BLaER1 treated with 17β-estradiol and CSF1 and Interleukin-3, amounts not matched to agents 10 nM and 100 nM (cell line): Measurements from ENCODE around the gene SLC9A7.
A peak's percentile ranks its signal among the peaks of the same experiment; 100 is the strongest.

Experiments
- H3K27ac ChIP-seq, 11 experiments: shearing (Covaris generic); formaldehyde crosslinking; 2 replicates each; pipeline ENCODE4 v1.8.1; 2022
- H3K27me3 ChIP-seq, 11 experiments: shearing (Covaris generic); formaldehyde crosslinking; 2 replicates each; pipeline ENCODE4 v1.8.1; 2022
- H3K36me3 ChIP-seq, 11 experiments: shearing (Covaris generic); formaldehyde crosslinking; 2 replicates each; pipeline ENCODE4 v1.8.1; 2022
- H3K4me1 ChIP-seq, 10 experiments: shearing (Covaris generic); formaldehyde crosslinking; 2 replicates each; pipeline ENCODE4 v1.8.1; 2022
- H3K4me2 ChIP-seq, 11 experiments: shearing (Covaris generic); formaldehyde crosslinking; 2 replicates each; pipeline ENCODE4 v1.8.1; 2022
- H3K4me3 ChIP-seq, 10 experiments: shearing (Covaris generic); formaldehyde crosslinking; 2 replicates each; pipeline ENCODE4 v1.8.1; 2022
- H3K9ac ChIP-seq, 11 experiments: shearing (Covaris generic); formaldehyde crosslinking; 2 replicates each; pipeline ENCODE4 v1.8.1; 2022
- H3K9me3 ChIP-seq, 11 experiments: shearing (Covaris generic); formaldehyde crosslinking; replicated peaks in 1 of 11; 2 replicates each; pipeline ENCODE4 v1.8.1; 2022
- H4K20me1 ChIP-seq, 11 experiments: shearing (Covaris generic); formaldehyde crosslinking; 2 replicates each; pipeline ENCODE4 v1.8.1; 2022
- Cebpa-rat ChIP-seq, 11 experiments: shearing (Covaris generic); IDR thresholded peaks; 2 replicates each; pipeline ENCODE4 v1.8.1; 2022

Gene SLC9A7

DNA sequence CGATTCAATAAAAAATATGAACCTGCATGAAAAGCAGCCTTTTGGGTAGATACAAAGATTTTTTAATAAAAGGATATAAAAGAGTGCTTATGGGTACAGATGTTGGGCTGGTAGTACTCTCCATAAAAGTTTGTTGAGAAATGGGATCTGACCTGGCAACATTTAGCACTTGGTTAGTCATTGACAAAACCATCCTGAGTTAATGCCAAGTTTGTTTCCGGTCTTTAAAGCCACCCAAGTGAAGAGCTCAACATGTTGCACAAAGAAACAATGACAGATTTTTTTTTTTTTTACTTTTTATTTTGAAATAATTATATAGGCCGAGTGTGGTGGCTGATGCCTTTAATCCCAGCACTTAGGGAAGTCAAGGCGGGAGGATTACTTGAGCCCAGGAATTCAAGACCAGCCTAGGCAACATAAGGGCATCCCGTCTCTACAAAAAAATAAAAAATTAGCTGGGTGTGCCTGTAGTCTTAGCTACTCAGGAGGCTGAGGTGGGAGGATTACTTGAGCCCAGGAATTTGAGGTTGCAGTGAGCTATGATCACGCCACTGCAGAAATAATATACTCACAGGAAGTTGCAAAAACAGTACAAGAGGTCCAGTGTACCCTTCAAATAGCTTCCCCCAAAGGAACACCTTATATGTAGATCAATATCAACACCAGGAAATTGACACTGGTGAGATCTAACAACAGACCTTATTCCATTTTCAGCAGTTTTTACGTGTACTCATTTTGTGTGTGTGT is 168.8 kb downstream of the SLC9A7 start:
- H3K36me3 ChIP-seq = peaks cover 0 to 10% (median 0%) of the 10 kb centered on the region in 11 experiments; a peak in 3 of 22 replicates
- H3K9ac ChIP-seq = no peak overlapping the region
- TF ChIP-seq Cebpa-rat (IDR thresholded peaks at IDR 0.05) = no peak
- H3K4me1 ChIP-seq = peaks cover 40 to 65% (median 57%) of the 10 kb centered on the region in 10 experiments
- H3K27ac ChIP-seq = no peak overlapping the region
- peak overlapping the region; percentile 1 to 38 (median 11); a peak in 10 of 22 replicates for H3K4me2 ChIP-seq
- H4K20me1 ChIP-seq = no peaks in the 10 kb centered on the region
- H3K4me3 ChIP-seq = no peak overlapping the region
- peaks cover 0 to 12% (median 7%) of the 10 kb centered on the region in 11 experiments; a peak in 10 of 22 replicates for H3K9me3 ChIP-seq
- no peaks in the 10 kb centered on the region for H3K27me3 ChIP-seq

DNA sequence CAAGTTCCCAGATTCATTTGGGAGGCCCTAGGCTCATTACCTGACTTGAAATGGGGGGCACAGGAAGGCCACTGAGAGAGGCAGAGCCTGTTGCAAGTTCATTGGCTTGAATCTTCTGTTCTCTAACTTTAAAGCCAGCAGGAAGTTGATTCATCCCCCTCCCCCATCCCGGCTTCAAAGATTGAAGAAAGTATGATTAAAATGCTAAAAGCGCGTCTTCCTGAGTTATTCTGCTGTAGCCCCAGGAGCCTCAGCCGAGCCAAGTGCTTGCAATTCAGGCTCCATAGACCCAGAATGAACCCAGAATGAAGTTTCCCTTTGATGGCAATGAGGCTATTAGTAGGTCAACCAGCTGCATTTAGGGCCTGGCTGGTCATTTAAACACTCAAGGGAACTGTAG is 170.7 kb downstream of the SLC9A7 start:
- Histone ChIP-seq H3K27me3 (no peaks in the 10 kb centered on the region), H3K27ac (peak overlapping the region; percentile 7 to 69 (median 58); a peak in 19 of 22 replicates), H4K20me1 (no peaks in the 10 kb centered on the region), H3K36me3 (peaks cover 0 to 10% (median 0%) of the 10 kb centered on the region in 11 experiments; a peak in 3 of 22 replicates), H3K4me1 (peaks cover 59 to 74% (median 70%) of the 10 kb centered on the region in 10 experiments), H3K4me2 (peak overlapping the region; percentile 64 to 85 (median 73)), H3K9me3 (peaks cover 0 to 12% (median 7%) of the 10 kb centered on the region in 11 experiments; a peak in 10 of 22 replicates), H3K4me3 (peak overlapping the region in 2 of 10 experiments; percentile 27 to 32; a peak in 3 of 20 replicates), H3K9ac (peak overlapping the region in 10 of 11 experiments; percentile 4 to 55 (median 34); a peak in 13 of 22 replicates)
- TF ChIP-seq Cebpa-rat (IDR thresholded peaks at IDR 0.05) = no peak

DNA sequence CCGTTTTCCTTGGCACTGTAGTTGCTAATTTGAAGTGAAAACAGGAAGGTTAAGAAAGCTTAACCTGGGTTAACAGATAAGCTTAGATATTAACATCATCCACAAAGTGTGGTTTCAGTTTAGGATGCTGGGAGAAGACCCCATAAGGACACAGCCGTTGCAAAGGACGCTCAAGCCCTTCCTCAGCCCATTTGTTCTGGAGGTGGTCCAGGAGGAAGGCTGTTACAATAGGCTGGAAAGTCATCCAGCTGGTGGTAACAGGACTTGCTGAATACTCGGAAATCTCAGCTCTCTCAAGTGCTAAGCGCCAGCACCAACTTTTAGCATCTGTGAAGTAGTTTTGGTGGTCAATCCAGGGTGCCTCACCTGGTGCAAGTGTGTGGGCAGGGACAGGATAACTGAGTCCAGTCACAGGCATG is 171.2 kb downstream of the SLC9A7 start:
- H3K36me3 ChIP-seq = peaks cover 0 to 10% (median 0%) of the 10 kb centered on the region in 11 experiments; a peak in 3 of 22 replicates
- peaks cover 64 to 79% (median 75%) of the 10 kb centered on the region in 10 experiments for H3K4me1 ChIP-seq
- H3K27ac ChIP-seq = peak overlapping the region; percentile 7 to 69 (median 58); a peak in 19 of 22 replicates
- peaks cover 0 to 12% (median 7%) of the 10 kb centered on the region in 11 experiments; a peak in 10 of 22 replicates for H3K9me3 ChIP-seq
- H3K4me3 ChIP-seq = peak overlapping the region in 1 of 10 experiments; percentile 32; a peak in 2 of 20 replicates
- H3K9ac ChIP-seq = peak overlapping the region in 8 of 11 experiments; percentile 11 to 55 (median 37); a peak in 13 of 22 replicates
- H3K27me3 ChIP-seq = no peaks in the 10 kb centered on the region
- TF ChIP-seq Cebpa-rat (IDR thresholded peaks at IDR 0.05) = no peak
- peak overlapping the region; percentile 64 to 85 (median 73) for H3K4me2 ChIP-seq
- H4K20me1 ChIP-seq = no peaks in the 10 kb centered on the region

DNA sequence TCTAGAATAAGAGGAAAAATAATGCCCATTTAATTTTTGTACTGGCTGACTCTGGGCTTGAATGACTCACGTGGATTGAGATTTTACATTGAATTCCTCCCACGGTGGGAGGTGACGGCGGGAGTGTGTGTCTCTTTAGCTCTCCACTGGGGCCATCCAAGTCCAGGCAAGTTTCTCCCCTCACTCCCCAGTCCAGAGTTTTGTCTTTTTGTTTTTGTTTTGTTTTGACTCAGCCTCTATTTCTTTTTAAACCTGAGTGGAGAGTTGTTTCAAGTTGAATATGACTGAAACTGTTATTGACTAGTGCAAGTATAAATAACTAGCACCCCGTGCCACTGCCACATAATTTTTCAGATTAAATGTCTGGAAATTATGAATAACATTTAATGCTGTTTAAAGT is 171.8 kb downstream of the SLC9A7 start:
- peak overlapping the region in 10 of 11 experiments; percentile 16 to 69 (median 56); a peak in 15 of 22 replicates for H3K27ac ChIP-seq
- H3K4me2 ChIP-seq = peak overlapping the region; percentile 64 to 85 (median 73)
- no peaks in the 10 kb centered on the region for H4K20me1 ChIP-seq
- H3K36me3 ChIP-seq = peaks cover 0 to 10% (median 0%) of the 10 kb centered on the region in 11 experiments; a peak in 3 of 22 replicates
- peaks cover 65 to 85% (median 81%) of the 10 kb centered on the region in 10 experiments for H3K4me1 ChIP-seq
- H3K9ac ChIP-seq = peak overlapping the region in 4 of 11 experiments; percentile 13 to 55 (median 38); a peak in 2 of 22 replicates
- no peaks in the 10 kb centered on the region for H3K27me3 ChIP-seq
- no peak overlapping the region; a peak in 1 of 20 replicates for H3K4me3 ChIP-seq
- H3K9me3 ChIP-seq = peaks cover 0 to 12% (median 7%) of the 10 kb centered on the region in 11 experiments; a peak in 10 of 22 replicates
- no peak for TF ChIP-seq Cebpa-rat (IDR thresholded peaks at IDR 0.05)

DNA sequence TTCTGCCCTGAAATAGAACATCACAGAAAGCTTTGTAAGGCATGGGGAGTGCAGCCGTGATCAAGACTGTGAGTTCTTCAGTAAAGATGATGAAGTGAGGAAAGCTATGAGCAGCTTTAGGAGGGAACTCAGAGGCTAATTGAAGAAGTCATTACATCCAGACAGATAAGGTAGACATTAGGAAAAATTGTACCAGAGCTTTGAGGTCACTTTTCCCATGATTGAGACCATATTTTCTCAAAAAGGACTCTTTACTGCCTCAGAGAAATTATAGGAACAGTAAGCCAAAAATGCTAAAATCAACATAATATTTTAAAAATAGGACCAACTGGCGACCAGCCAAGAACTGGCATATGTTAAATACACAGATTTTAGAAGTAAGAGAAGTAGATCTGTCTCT is 174.2 kb downstream of the SLC9A7 start:
- no peak for TF ChIP-seq Cebpa-rat (IDR thresholded peaks at IDR 0.05)
- H3K4me2 ChIP-seq = peak overlapping the region; percentile 28 to 85 (median 47); a peak in 21 of 22 replicates
- H4K20me1 ChIP-seq = no peaks in the 10 kb centered on the region
- peak overlapping the region in 5 of 11 experiments; percentile 15 to 35 (median 22); a peak in 7 of 22 replicates for H3K27ac ChIP-seq
- no peak overlapping the region for H3K4me3 ChIP-seq
- no peaks in the 10 kb centered on the region for H3K27me3 ChIP-seq
- H3K9ac ChIP-seq = peak overlapping the region in 1 of 11 experiments; percentile 22; a peak in 1 of 22 replicates
- no peaks in the 10 kb centered on the region for H3K9me3 ChIP-seq
- H3K36me3 ChIP-seq = peaks cover 0 to 6% (median 0%) of the 10 kb centered on the region in 11 experiments; a peak in 2 of 22 replicates
- peaks cover 59 to 80% (median 75%) of the 10 kb centered on the region in 10 experiments for H3K4me1 ChIP-seq

DNA sequence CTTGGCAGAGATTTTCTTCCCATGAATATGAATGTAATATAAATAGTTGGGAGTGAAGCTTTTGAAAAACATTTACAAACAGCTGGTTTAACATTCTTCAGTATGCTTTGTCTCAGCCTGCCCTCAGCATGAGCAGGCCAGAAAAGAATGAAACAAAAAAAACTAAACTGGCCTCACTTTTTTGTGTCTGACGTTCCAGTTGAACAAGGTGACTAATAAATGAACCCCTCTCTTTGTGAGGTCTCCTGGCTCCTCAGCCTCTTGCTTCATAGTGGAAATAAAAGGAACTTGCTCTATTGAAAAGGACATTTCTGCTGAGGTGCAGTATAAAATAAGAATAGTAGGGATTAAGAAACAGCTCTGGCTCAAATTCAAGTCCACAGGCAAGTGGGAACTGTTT is 176.0 kb downstream of the SLC9A7 start:
- H3K4me1 ChIP-seq = peaks cover 56 to 75% (median 70%) of the 10 kb centered on the region in 10 experiments
- H3K9ac ChIP-seq = peak overlapping the region in 2 of 11 experiments; percentile 0 to 23; a peak in 2 of 22 replicates
- H4K20me1 ChIP-seq = no peaks in the 10 kb centered on the region
- H3K4me2 ChIP-seq = peak overlapping the region in 10 of 11 experiments; percentile 16 to 85 (median 36); a peak in 20 of 22 replicates
- H3K4me3 ChIP-seq = no peak overlapping the region
- no peaks in the 10 kb centered on the region for H3K27me3 ChIP-seq
- peaks cover 0 to 16% (median 0%) of the 10 kb centered on the region in 11 experiments; a peak in 5 of 22 replicates for H3K36me3 ChIP-seq
- no peak for TF ChIP-seq Cebpa-rat (IDR thresholded peaks at IDR 0.05)
- peak overlapping the region in 3 of 11 experiments; percentile 4 to 28 (median 7); a peak in 4 of 22 replicates for H3K27ac ChIP-seq
- H3K9me3 ChIP-seq = peaks cover 0 to 7% (median 0%) of the 10 kb centered on the region in 11 experiments; a peak in 3 of 22 replicates

DNA sequence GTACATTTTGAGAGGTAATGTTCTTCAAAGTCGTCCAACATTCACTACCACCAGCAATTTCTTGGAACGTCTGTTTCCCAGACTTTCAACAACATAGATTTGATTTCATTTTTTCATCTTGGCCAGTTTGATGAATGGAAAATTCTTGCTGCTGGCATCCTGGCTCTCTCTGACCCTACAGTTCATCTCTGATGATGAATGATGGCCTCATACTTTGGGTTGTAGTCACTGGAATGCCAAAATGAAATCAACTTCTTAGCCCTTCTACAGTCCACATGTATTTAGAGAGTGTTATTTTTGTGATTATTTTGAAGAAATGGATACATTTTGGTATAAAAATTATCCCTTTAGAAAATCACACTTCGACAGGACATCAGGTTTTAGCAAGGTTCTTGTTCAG is 176.6 kb downstream of the SLC9A7 start:
- H3K27me3 ChIP-seq = no peaks in the 10 kb centered on the region
- H3K9me3 ChIP-seq = peaks cover 0 to 7% (median 0%) of the 10 kb centered on the region in 11 experiments; a peak in 4 of 22 replicates
- H3K4me2 ChIP-seq = peak overlapping the region in 4 of 11 experiments; percentile 23 to 85 (median 72); a peak in 5 of 22 replicates
- peaks cover 56 to 75% (median 70%) of the 10 kb centered on the region in 10 experiments for H3K4me1 ChIP-seq
- peak overlapping the region in 2 of 11 experiments; percentile 7 to 28; a peak in 2 of 22 replicates for H3K27ac ChIP-seq
- peaks cover 0 to 16% (median 0%) of the 10 kb centered on the region in 11 experiments; a peak in 5 of 22 replicates for H3K36me3 ChIP-seq
- TF ChIP-seq Cebpa-rat (IDR thresholded peaks at IDR 0.05) = no peak
- H3K4me3 ChIP-seq = no peak overlapping the region
- no peaks in the 10 kb centered on the region for H4K20me1 ChIP-seq
- H3K9ac ChIP-seq = no peak overlapping the region; a peak in 1 of 22 replicates

DNA sequence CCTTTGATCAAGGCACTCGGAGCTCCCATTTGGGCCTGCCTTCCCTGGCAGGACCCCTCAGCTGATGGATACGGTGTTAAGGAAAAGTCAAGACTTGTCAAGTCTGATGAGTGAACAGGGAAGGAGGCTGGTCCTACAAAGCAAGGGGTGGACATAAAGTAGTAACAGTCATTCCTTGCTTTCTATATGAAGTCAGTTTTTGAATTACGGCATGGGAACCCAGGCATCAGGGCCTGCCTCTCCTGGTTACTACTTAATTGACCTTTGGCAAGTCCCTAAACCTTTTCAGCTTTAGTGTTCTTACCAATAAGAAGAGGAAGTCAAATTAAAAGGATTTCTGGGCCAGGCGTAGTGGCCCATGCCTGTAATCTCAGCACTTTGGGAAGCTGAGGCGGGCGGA is 178.3 kb downstream of the SLC9A7 start:
- Histone ChIP-seq H3K9me3 (peaks cover 0 to 7% (median 0%) of the 10 kb centered on the region in 11 experiments; a peak in 6 of 22 replicates), H3K4me1 (peaks cover 56 to 77% (median 65%) of the 10 kb centered on the region in 10 experiments), H4K20me1 (no peaks in the 10 kb centered on the region), H3K27me3 (no peaks in the 10 kb centered on the region), H3K4me2 (0 out of 22 replicates have a peak overlapping the region, but pooled peaks of 1 of the 11 experiments have one; percentile 12), H3K36me3 (peaks cover 0 to 16% (median 0%) of the 10 kb centered on the region in 11 experiments; a peak in 5 of 22 replicates), H3K27ac (no peak overlapping the region), H3K9ac (no peak overlapping the region), H3K4me3 (no peak overlapping the region)
- TF ChIP-seq Cebpa-rat (IDR thresholded peaks at IDR 0.05) = no peak
